PC-3 (cell line): Measurements from ENCODE around the gene KCTD16.

Source experiments
- EZH2 ChIP-seq: fragments of 300-600 bp; sonication (generic); IDR thresholded peaks from one replicate; pipeline ENCODE4 v1.6.1; 2017; ENCODE audit warnings: antibody characterized with exemption, mild to moderate bottlenecking, low read length; ENCODE audit not compliant: unreplicated experiment
- EZH2phosphoT487 ChIP-seq: fragments of 300-600 bp; sonication (generic); IDR thresholded peaks from 2 replicates; pipeline ENCODE4 v1.6.1; 2018; ENCODE audit warnings: mild to moderate bottlenecking, antibody characterized with exemption, low read length, borderline replicate concordance
- TF ChIP-seq, protein P1 (sequence below): fragments of 300-600 bp; sonication (generic); conservative IDR thresholded peaks from 2 replicates; pipeline ENCODE4 v1.5.1; 2017; ENCODE audit warnings: antibody characterized with exemption, low read depth, mild to moderate bottlenecking, low read length

GRCh38 chr5:144313147-144313726 lies 142.6 kb downstream of the KCTD16 start:
- TF ChIP-seq, protein P1, sequence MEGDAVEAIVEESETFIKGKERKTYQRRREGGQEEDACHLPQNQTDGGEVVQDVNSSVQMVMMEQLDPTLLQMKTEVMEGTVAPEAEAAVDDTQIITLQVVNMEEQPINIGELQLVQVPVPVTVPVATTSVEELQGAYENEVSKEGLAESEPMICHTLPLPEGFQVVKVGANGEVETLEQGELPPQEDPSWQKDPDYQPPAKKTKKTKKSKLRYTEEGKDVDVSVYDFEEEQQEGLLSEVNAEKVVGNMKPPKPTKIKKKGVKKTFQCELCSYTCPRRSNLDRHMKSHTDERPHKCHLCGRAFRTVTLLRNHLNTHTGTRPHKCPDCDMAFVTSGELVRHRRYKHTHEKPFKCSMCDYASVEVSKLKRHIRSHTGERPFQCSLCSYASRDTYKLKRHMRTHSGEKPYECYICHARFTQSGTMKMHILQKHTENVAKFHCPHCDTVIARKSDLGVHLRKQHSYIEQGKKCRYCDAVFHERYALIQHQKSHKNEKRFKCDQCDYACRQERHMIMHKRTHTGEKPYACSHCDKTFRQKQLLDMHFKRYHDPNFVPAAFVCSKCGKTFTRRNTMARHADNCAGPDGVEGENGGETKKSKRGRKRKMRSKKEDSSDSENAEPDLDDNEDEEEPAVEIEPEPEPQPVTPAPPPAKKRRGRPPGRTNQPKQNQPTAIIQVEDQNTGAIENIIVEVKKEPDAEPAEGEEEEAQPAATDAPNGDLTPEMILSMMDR = no peak
- TF ChIP-seq EZH2 (no peak), EZH2phosphoT487 (no peak)
